Fibroblast of lung (primary cell): ENCODE results near the gene VEGFC. TPM values are rescaled to one million over a fixed set of nuclear protein-coding genes. Genes with fewer than 3 reads are reported as not detected.

ENCODE experiments used
- DNase-seq, 2 donors: peaks; one replicate each; pipeline versions ENCODE4 v3.0.0 to v3.0.0-alpha.2; 2010; ENCODE audit warnings: low read depth in 2 of 2
- H2AFZ ChIP-seq: 2 replicates; pipeline ENCODE4 v1.5.1; 2012; ENCODE audit warnings: low read length, control low read depth, inconsistent platforms
- H3K27ac ChIP-seq: 2 replicates; pipeline ENCODE4 v1.5.1; 2011; ENCODE audit warnings: low read length, control low read depth; ENCODE audit not compliant: insufficient read depth
- H3K27me3 ChIP-seq: 2 replicates; pipeline ENCODE4 v1.5.1; 2011; ENCODE audit warnings: mild to moderate bottlenecking, low read length; ENCODE audit not compliant: control insufficient read depth, insufficient read depth
- H3K36me3 ChIP-seq: 2 replicates; pipeline ENCODE4 v1.5.1; 2011; ENCODE audit warnings: low read length; ENCODE audit not compliant: control insufficient read depth, insufficient read depth
- H3K4me1 ChIP-seq: 2 replicates; pipeline ENCODE4 v1.5.1; 2011; ENCODE audit warnings: low read length; ENCODE audit not compliant: control insufficient read depth, insufficient read depth; ENCODE audit errors: extremely low read depth
- H3K4me2 ChIP-seq: 2 replicates; pipeline ENCODE4 v1.5.1; 2011; ENCODE audit warnings: low read length, control low read depth; ENCODE audit not compliant: insufficient read depth; ENCODE audit errors: extremely low read depth
- H3K4me3 ChIP-seq, 4 experiments: fragments of 200-600 bp in 1 of 4; sonication (generic) in 1 of 4; replicated peaks in 1 of 4; 2 replicates each; pipeline ENCODE4 v1.5.1; 2011 to 2016; ENCODE audit warnings: low read length in 4 of 4, low read depth in 3 of 4, mild to moderate bottlenecking in 3 of 4, control low read depth in 2 of 4, inconsistent platforms in 1 of 4, mixed read lengths in 1 of 4; ENCODE audit not compliant: insufficient read depth in 1 of 4; ENCODE audit errors: control extremely low read depth in 1 of 4
- H3K79me2 ChIP-seq: 2 replicates; pipeline ENCODE4 v1.5.1; 2012; ENCODE audit warnings: mild to moderate bottlenecking, low read length, inconsistent platforms; ENCODE audit not compliant: control insufficient read depth, insufficient read depth
- H3K9ac ChIP-seq: 2 replicates; pipeline ENCODE4 v1.5.1; 2011; ENCODE audit warnings: mild to moderate bottlenecking, low read length, control low read depth; ENCODE audit not compliant: insufficient read depth
- H3K9me3 ChIP-seq: 2 replicates; pipeline ENCODE4 v1.5.1; 2012; ENCODE audit warnings: low read depth, low read length; ENCODE audit not compliant: control insufficient read depth, insufficient read depth
- H4K20me1 ChIP-seq: 2 replicates; pipeline ENCODE4 v1.5.1; 2011; ENCODE audit warnings: low read length; ENCODE audit not compliant: control insufficient read depth, insufficient read depth; ENCODE audit errors: extremely low read depth
- CTCF ChIP-seq, 2 donors: IDR thresholded peaks in 1 of 2; conservative IDR thresholded peaks in 1 of 2; 1 replicate in 1 of 2; 2 replicates in 1 of 2; pipeline ENCODE4 v1.5.1; 2011 to 2012; ENCODE audit warnings: low read length in 2 of 2, control low read depth in 1 of 2, inconsistent platforms in 1 of 2, low read depth in 1 of 2, mild to moderate bottlenecking in 1 of 2
- EZH2 ChIP-seq: IDR thresholded peaks from 2 replicates; pipeline ENCODE4 v1.5.1; 2012; ENCODE audit warnings: low read length, control low read depth, mild to moderate bottlenecking; ENCODE audit errors: missing control alignments
- polyA plus RNA-seq, 2 donors: library from polyadenylated mRNA; depleted of rRNA in 1 of 2; stranded (reverse) in 1 of 2; unstranded in 1 of 2; fragments of >200 nt; gene quantifications; 2 replicates each; pipeline ENCODE4 v1.2.1, GENCODE V29; 2011 to 2012; ENCODE audit warnings: missing spikeins in 1 of 2
- total RNA-seq: library from RNA; depleted of rRNA; stranded (reverse); fragments of >200 nt; gene quantifications from 2 replicates; pipeline ENCODE4 v1.2.1, GENCODE V29; 2014

The VEGFC gene
- total and polyA plus RNA-seq, 2 donors (not counting 1 experiment from before 2014, with no cell fraction given) = 67.2 to 74.2 TPM

- TF ChIP-seq CTCF (conservative IDR thresholded peaks at IDR 0.05 in 1 of 2, IDR thresholded peaks at IDR 0.05 in 1 of 2; ENCODE audit: low read depth in 1 of 2, low read length in 2 of 2) = no peak
- no peak for TF ChIP-seq EZH2
- Histone ChIP-seq H3K36me3 (no peaks in the 10 kb centered on the region), H3K27me3 (no peaks in the 10 kb centered on the region), H3K4me2 (peak overlapping the region; percentile 48), H3K27ac (peak overlapping the region; percentile 40), H4K20me1 (peaks cover 2% of the 10 kb centered on the region), H3K9me3 (no peaks in the 10 kb centered on the region), H3K4me1 (peaks cover 13% of the 10 kb centered on the region), H3K79me2 (peaks cover 91% of the 10 kb centered on the region), H3K9ac (no peak overlapping the region), H3K4me3 (peak overlapping the region in 1 of 4 experiments; percentile 10), H2AFZ (no peak overlapping the region)
- peak; percentile 90 to 92 for DNase-seq
Measured at GRCh38 chr4:176753049-176753448, 39.7 kb downstream of the VEGFC start.

GRCh38 chr4:176752191-176752749, 40.5 kb downstream of the VEGFC start:
- H3K4me2 ChIP-seq = no peak overlapping the region
- H3K4me1 ChIP-seq = peaks cover 13% of the 10 kb centered on the region
- no peak overlapping the region for H3K4me3 ChIP-seq
- H3K27me3 ChIP-seq = no peaks in the 10 kb centered on the region
- TF ChIP-seq CTCF (conservative IDR thresholded peaks at IDR 0.05 in 1 of 2, IDR thresholded peaks at IDR 0.05 in 1 of 2; ENCODE audit: low read depth in 1 of 2, low read length in 2 of 2) (no peak), EZH2 (no peak)
- H3K79me2 ChIP-seq = peaks cover 90% of the 10 kb centered on the region
- H3K9ac ChIP-seq = no peak overlapping the region
- H3K27ac ChIP-seq = peak overlapping the region; percentile 40
- H3K9me3 ChIP-seq = no peaks in the 10 kb centered on the region
- DNase-seq = no peak
- peaks cover 2% of the 10 kb centered on the region for H4K20me1 ChIP-seq
- H3K36me3 ChIP-seq = no peaks in the 10 kb centered on the region
- H2AFZ ChIP-seq = no peak overlapping the region

- Histone ChIP-seq H3K27ac (no peak overlapping the region), H3K27me3 (no peaks in the 10 kb centered on the region), H3K4me3 (no peak overlapping the region), H3K4me2 (peak overlapping the region; percentile 52), H3K9me3 (no peaks in the 10 kb centered on the region), H2AFZ (no peak overlapping the region), H3K4me1 (peaks cover 13% of the 10 kb centered on the region), H3K79me2 (peaks cover 90% of the 10 kb centered on the region), H3K9ac (no peak overlapping the region), H3K36me3 (no peaks in the 10 kb centered on the region), H4K20me1 (peaks cover 4% of the 10 kb centered on the region)
- no peak for TF ChIP-seq CTCF (conservative IDR thresholded peaks at IDR 0.05 in 1 of 2, IDR thresholded peaks at IDR 0.05 in 1 of 2; ENCODE audit: low read depth in 1 of 2, low read length in 2 of 2)
- no peak for TF ChIP-seq EZH2
- no peak for DNase-seq
Measured at GRCh38 chr4:176751061-176751460, 41.7 kb downstream of the VEGFC start.
